Measurements from ENCODE around the gene TOR4A. TPM values are rescaled to one million over a fixed set of nuclear protein-coding genes. Genes with fewer than 3 reads are reported as not detected.

Gene TOR4A
- total RNA-seq, 1 donor from 2014 or later = 16.3 TPM

- peaks cover 40% of the 10 kb centered on the region for H3K27me3 ChIP-seq (ENCODE audit: low read depth)
- H3K36me3 ChIP-seq = no peaks in the 10 kb centered on the region
- intact Hi-C loops (cut with micrococcal nuclease) = no loop called here
- DNase-seq = peak; percentile 68
- peaks cover 66% of the 10 kb centered on the region for H3K4me1 ChIP-seq
- H3K4me3 ChIP-seq = peak overlapping the region; percentile 55
- H3K9me3 ChIP-seq (replicated peaks) = no peaks in the 10 kb centered on the region
- H3K27ac ChIP-seq (replicated peaks) = peak overlapping the region; percentile 91
- TF ChIP-seq CTCF (IDR thresholded peaks at IDR 0.05; ENCODE audit: borderline replicate concordance) = peak; percentile 28
These were observed 27.7 kb downstream of the TOR4A start for GRCh38 chr9:137305060-137305797.

- Histone ChIP-seq H3K27me3 (ENCODE audit: low read depth) (peaks cover 37% of the 10 kb centered on the region), H3K9me3 (replicated peaks) (no peaks in the 10 kb centered on the region), H3K4me3 (peak overlapping the region; percentile 55), H3K4me1 (peaks cover 61% of the 10 kb centered on the region), H3K27ac (replicated peaks) (peak overlapping the region; percentile 91), H3K36me3 (no peaks in the 10 kb centered on the region)
- no peak for TF ChIP-seq CTCF (IDR thresholded peaks at IDR 0.05; ENCODE audit: borderline replicate concordance)
- intact Hi-C loops (cut with micrococcal nuclease) = no loop called here
- no peak for DNase-seq
These were observed 28.2 kb downstream of the TOR4A start for GRCh38 chr9:137305798-137306065.

GRCh38 chr9:137306066-137306849 lies 28.7 kb downstream of the TOR4A start:
- no peak for TF ChIP-seq CTCF (IDR thresholded peaks at IDR 0.05; ENCODE audit: borderline replicate concordance)
- Histone ChIP-seq H3K27me3 (ENCODE audit: low read depth) (peaks cover 37% of the 10 kb centered on the region), H3K4me1 (peaks cover 57% of the 10 kb centered on the region), H3K4me3 (peak overlapping the region; percentile 55), H3K27ac (replicated peaks) (peak overlapping the region; percentile 91), H3K9me3 (replicated peaks) (no peaks in the 10 kb centered on the region), H3K36me3 (no peaks in the 10 kb centered on the region)
- DNase-seq = peak; percentile 20
- intact Hi-C loops (cut with micrococcal nuclease) = no loop called here

- TF ChIP-seq CTCF (IDR thresholded peaks at IDR 0.05; ENCODE audit: borderline replicate concordance) = no peak
- Histone ChIP-seq H3K27ac (replicated peaks) (peak overlapping the region; percentile 91), H3K4me3 (peak overlapping the region; percentile 55), H3K9me3 (replicated peaks) (no peaks in the 10 kb centered on the region), H3K27me3 (ENCODE audit: low read depth) (peaks cover 37% of the 10 kb centered on the region), H3K4me1 (peaks cover 53% of the 10 kb centered on the region), H3K36me3 (no peaks in the 10 kb centered on the region)
- DNase-seq = peak; percentile 21
- intact Hi-C loops (cut with micrococcal nuclease) = no loop called here
These were observed 29.3 kb downstream of the TOR4A start for GRCh38 chr9:137306850-137307254.

GRCh38 chr9:137307255-137308056 lies 29.9 kb downstream of the TOR4A start:
- Histone ChIP-seq H3K27me3 (ENCODE audit: low read depth) (peaks cover 37% of the 10 kb centered on the region), H3K36me3 (no peaks in the 10 kb centered on the region), H3K4me3 (peak overlapping the region; percentile 55), H3K27ac (replicated peaks) (peak overlapping the region; percentile 91), H3K4me1 (peaks cover 52% of the 10 kb centered on the region), H3K9me3 (replicated peaks) (no peaks in the 10 kb centered on the region)
- no peak for TF ChIP-seq CTCF (IDR thresholded peaks at IDR 0.05; ENCODE audit: borderline replicate concordance)
- DNase-seq = peak; percentile 15
- intact Hi-C loops (cut with micrococcal nuclease) = no loop called here
